GM23338 (cell line): ENCODE data around the gene PPP2R3B. TPM values are rescaled to one million over a fixed set of nuclear protein-coding genes. Genes with fewer than 3 reads are reported as not detected.

Source experiments
- ATAC-seq: fragments of 200-7000 bp; cut with Tn5 transposase; 3 replicates; pipeline ENCODE4 v1.9.1; 2020
- DNase-seq: peaks from one replicate; pipeline ENCODE4 v3.0.0-alpha.2; 2015; ENCODE audit warnings: low spot score
- H2AFZ ChIP-seq: fragments of 200-600 bp; sonication (generic); 2 replicates; pipeline ENCODE4 v1.8.0; 2016; ENCODE audit warnings: antibody characterized with exemption, mild to moderate bottlenecking, moderate library complexity
- H3F3A ChIP-seq: fragments of 200-600 bp; sonication (generic); replicated peaks from 2 replicates; pipeline ENCODE4 v1.8.0; 2017; ENCODE audit warnings: antibody characterized with exemption, mixed run types, low read depth
- H3K27ac ChIP-seq: fragments of 200-600 bp; sonication (generic); 2 replicates; pipeline ENCODE4 v1.6.1; 2016; ENCODE audit warnings: low read depth
- H3K27me3 ChIP-seq: fragments of 200-600 bp; sonication (generic); 2 replicates; pipeline ENCODE4 v1.8.0; 2016; ENCODE audit warnings: mild to moderate bottlenecking, mixed run types, moderate library complexity; ENCODE audit not compliant: insufficient read depth
- H3K36me3 ChIP-seq: fragments of 200-600 bp; sonication (generic); 2 replicates; pipeline ENCODE4 v1.8.0; 2016; ENCODE audit warnings: mild to moderate bottlenecking; ENCODE audit not compliant: insufficient read depth
- H3K4me1 ChIP-seq: fragments of 200-600 bp; sonication (generic); 2 replicates; pipeline ENCODE4 v1.8.0; 2016; ENCODE audit warnings: mild to moderate bottlenecking, moderate library complexity; ENCODE audit not compliant: insufficient read depth
- H3K4me2 ChIP-seq: fragments of 200-600 bp; sonication (generic); 2 replicates; pipeline ENCODE4 v1.7.1; 2017; ENCODE audit warnings: mixed run types
- H3K4me3 ChIP-seq: fragments of 200-600 bp; sonication (generic); 2 replicates; pipeline ENCODE4 v1.6.1; 2016; ENCODE audit warnings: mixed run types
- H3K79me2 ChIP-seq: fragments of 200-600 bp; sonication (generic); replicated peaks from 2 replicates; pipeline ENCODE4 v1.8.0; 2017; ENCODE audit warnings: mild to moderate bottlenecking; ENCODE audit not compliant: insufficient read depth
- H3K9me2 ChIP-seq: fragments of 200-600 bp; sonication (generic); 2 replicates; pipeline ENCODE4 v1.8.0; 2017; ENCODE audit not compliant: insufficient read depth
- H4K20me1 ChIP-seq: fragments of 200-600 bp; sonication (generic); replicated peaks from 2 replicates; pipeline ENCODE4 v1.8.0; 2017; ENCODE audit warnings: mild to moderate bottlenecking; ENCODE audit not compliant: insufficient read depth
- H3K27ac Mint-ChIP-seq: 2 replicates; pipeline ENCODE4 v1.8.0; 2020; ENCODE audit warnings: inconsistent platforms, mild to moderate bottlenecking, moderate library complexity, mixed read lengths
- H3K27me3 Mint-ChIP-seq: 3 replicates; pipeline ENCODE4 v1.8.0; 2022; ENCODE audit warnings: low read depth, mild to moderate bottlenecking, moderate library complexity, mixed read lengths, inconsistent platforms; ENCODE audit not compliant: insufficient read depth, poor library complexity
- H3K36me3 Mint-ChIP-seq: 3 replicates; pipeline ENCODE4 v1.8.0; 2021; ENCODE audit warnings: low read depth, mild to moderate bottlenecking, inconsistent platforms, moderate library complexity, mixed read lengths
- H3K4me1 Mint-ChIP-seq: 3 replicates; pipeline ENCODE4 v1.8.0; 2020; ENCODE audit warnings: mild to moderate bottlenecking, inconsistent platforms, mixed read lengths
- H3K4me3 Mint-ChIP-seq: 3 replicates; pipeline ENCODE4 v1.8.0; 2021; ENCODE audit warnings: moderate library complexity, mild to moderate bottlenecking, inconsistent platforms, mixed read lengths
- H3K9me3 Mint-ChIP-seq: 3 replicates; pipeline ENCODE4 v1.8.0; 2020; ENCODE audit warnings: moderate library complexity, mild to moderate bottlenecking, inconsistent platforms, mixed read lengths
- CREB1 ChIP-seq: fragments of 250-450 bp; sonication (Bioruptor Pico); IDR thresholded peaks from 2 replicates; pipeline ENCODE4 v1.5.0; 2020; ENCODE audit warnings: low read depth, mild to moderate bottlenecking, moderate library complexity
- EZH2phosphoT487 ChIP-seq: fragments of 200-600 bp; sonication (generic); IDR thresholded peaks from one replicate; pipeline ENCODE4 v1.8.1; 2018; ENCODE audit warnings: antibody characterized with exemption; ENCODE audit not compliant: unreplicated experiment
- NANOG ChIP-seq: IDR thresholded peaks from 2 replicates; pipeline ENCODE4 v1.6.1; 2016; ENCODE audit warnings: antibody characterized with exemption, borderline replicate concordance
- ZNF114 ChIP-seq: fragments of 250-450 bp; sonication (Bioruptor Pico); IDR thresholded peaks from 2 replicates; pipeline ENCODE4 v1.5.0; 2020; ENCODE audit warnings: mild to moderate bottlenecking, moderate library complexity
- ZNF331 ChIP-seq: fragments of 250-450 bp; sonication (Bioruptor Pico); IDR thresholded peaks from 2 replicates; pipeline ENCODE4 v1.5.0; 2020; ENCODE audit warnings: low read depth, mild to moderate bottlenecking, moderate library complexity
- polyA plus RNA-seq: library from polyadenylated mRNA; unstranded; fragments of >200 nt; fragmentation: Nextera tagmentation; extraction: Ambion mirVana; gene quantifications from 2 replicates; pipeline ENCODE4 v1.2.1, GENCODE V29; 2016
- total RNA-seq: library from RNA; depleted of rRNA; stranded (reverse); fragments of >200 nt; shearing (Covaris generic); gene quantifications from 2 replicates; pipeline ENCODE4 v1.2.3, GENCODE V29; 2014
- TF ChIP-seq, protein P1 (sequence below): fragments of 250-450 bp; sonication (Bioruptor Pico); IDR thresholded peaks from 2 replicates; pipeline ENCODE4 v1.5.0; 2020; ENCODE audit warnings: mild to moderate bottlenecking, moderate library complexity

Gene PPP2R3B
- total and polyA plus RNA-seq, 2 experiments from 2014 or later: 50.1 to 104 TPM

DNA sequence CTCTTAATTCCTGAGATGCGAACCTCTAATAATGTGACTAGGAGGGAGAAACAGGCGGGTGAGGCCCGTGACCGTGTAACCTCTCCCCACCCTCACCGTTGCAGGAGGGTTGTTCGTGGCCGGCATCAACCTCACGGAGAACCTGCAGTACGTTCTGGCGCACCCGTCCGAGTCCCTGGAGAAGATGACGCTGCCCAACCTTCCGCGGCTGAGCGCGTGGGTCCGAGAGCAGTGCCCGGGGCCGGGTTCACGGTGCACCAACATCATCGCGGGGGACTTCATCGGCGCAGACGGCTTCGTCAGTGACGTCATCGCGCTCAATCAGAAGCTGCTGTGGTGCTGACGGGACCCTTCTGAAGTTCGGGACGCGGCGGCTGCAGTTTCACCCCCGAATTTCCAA lies 87.7 kb downstream of the PPP2R3B start:
- no peaks in the 10 kb centered on the region; the same call in 2 of the 3 replicates for H3K9me3 Mint-ChIP-seq

More for the DNA sequence above, 87.7 kb downstream of the PPP2R3B start:
- H4K20me1 ChIP-seq: peaks cover 20% of the 10 kb centered on the region
- ATAC-seq (no peak), DNase-seq (no peak)
- Mint-ChIP-seq H3K27me3 (peaks cover 9% of the 10 kb centered on the region), H3K4me1 (no peaks in the 10 kb centered on the region), H3K27ac (no peak overlapping the region), H3K4me3 (no peak overlapping the region), H3K36me3 (peaks cover 79% of the 10 kb centered on the region)
- no peaks in the 10 kb centered on the region; the same call in 1 of the 2 replicates for H3K79me2 ChIP-seq
- no peak overlapping the region for H3K4me3 ChIP-seq
- H3K4me2 ChIP-seq: no peak overlapping the region
- no peak overlapping the region for H2AFZ ChIP-seq
- H3K4me1 ChIP-seq: no peaks in the 10 kb centered on the region
- H3K27me3 ChIP-seq: no peaks in the 10 kb centered on the region
- H3F3A ChIP-seq: peaks cover 40% of the 10 kb centered on the region
- peaks cover 64% of the 10 kb centered on the region for H3K36me3 ChIP-seq
- no peak for TF ChIP-seq ZNF331 (CRISPR knock-in tag)
- TF ChIP-seq CREB1: no peak
- no peak for TF ChIP-seq EZH2phosphoT487
- TF ChIP-seq ZNF114 (CRISPR knock-in tag): no peak
- TF ChIP-seq, protein P1, sequence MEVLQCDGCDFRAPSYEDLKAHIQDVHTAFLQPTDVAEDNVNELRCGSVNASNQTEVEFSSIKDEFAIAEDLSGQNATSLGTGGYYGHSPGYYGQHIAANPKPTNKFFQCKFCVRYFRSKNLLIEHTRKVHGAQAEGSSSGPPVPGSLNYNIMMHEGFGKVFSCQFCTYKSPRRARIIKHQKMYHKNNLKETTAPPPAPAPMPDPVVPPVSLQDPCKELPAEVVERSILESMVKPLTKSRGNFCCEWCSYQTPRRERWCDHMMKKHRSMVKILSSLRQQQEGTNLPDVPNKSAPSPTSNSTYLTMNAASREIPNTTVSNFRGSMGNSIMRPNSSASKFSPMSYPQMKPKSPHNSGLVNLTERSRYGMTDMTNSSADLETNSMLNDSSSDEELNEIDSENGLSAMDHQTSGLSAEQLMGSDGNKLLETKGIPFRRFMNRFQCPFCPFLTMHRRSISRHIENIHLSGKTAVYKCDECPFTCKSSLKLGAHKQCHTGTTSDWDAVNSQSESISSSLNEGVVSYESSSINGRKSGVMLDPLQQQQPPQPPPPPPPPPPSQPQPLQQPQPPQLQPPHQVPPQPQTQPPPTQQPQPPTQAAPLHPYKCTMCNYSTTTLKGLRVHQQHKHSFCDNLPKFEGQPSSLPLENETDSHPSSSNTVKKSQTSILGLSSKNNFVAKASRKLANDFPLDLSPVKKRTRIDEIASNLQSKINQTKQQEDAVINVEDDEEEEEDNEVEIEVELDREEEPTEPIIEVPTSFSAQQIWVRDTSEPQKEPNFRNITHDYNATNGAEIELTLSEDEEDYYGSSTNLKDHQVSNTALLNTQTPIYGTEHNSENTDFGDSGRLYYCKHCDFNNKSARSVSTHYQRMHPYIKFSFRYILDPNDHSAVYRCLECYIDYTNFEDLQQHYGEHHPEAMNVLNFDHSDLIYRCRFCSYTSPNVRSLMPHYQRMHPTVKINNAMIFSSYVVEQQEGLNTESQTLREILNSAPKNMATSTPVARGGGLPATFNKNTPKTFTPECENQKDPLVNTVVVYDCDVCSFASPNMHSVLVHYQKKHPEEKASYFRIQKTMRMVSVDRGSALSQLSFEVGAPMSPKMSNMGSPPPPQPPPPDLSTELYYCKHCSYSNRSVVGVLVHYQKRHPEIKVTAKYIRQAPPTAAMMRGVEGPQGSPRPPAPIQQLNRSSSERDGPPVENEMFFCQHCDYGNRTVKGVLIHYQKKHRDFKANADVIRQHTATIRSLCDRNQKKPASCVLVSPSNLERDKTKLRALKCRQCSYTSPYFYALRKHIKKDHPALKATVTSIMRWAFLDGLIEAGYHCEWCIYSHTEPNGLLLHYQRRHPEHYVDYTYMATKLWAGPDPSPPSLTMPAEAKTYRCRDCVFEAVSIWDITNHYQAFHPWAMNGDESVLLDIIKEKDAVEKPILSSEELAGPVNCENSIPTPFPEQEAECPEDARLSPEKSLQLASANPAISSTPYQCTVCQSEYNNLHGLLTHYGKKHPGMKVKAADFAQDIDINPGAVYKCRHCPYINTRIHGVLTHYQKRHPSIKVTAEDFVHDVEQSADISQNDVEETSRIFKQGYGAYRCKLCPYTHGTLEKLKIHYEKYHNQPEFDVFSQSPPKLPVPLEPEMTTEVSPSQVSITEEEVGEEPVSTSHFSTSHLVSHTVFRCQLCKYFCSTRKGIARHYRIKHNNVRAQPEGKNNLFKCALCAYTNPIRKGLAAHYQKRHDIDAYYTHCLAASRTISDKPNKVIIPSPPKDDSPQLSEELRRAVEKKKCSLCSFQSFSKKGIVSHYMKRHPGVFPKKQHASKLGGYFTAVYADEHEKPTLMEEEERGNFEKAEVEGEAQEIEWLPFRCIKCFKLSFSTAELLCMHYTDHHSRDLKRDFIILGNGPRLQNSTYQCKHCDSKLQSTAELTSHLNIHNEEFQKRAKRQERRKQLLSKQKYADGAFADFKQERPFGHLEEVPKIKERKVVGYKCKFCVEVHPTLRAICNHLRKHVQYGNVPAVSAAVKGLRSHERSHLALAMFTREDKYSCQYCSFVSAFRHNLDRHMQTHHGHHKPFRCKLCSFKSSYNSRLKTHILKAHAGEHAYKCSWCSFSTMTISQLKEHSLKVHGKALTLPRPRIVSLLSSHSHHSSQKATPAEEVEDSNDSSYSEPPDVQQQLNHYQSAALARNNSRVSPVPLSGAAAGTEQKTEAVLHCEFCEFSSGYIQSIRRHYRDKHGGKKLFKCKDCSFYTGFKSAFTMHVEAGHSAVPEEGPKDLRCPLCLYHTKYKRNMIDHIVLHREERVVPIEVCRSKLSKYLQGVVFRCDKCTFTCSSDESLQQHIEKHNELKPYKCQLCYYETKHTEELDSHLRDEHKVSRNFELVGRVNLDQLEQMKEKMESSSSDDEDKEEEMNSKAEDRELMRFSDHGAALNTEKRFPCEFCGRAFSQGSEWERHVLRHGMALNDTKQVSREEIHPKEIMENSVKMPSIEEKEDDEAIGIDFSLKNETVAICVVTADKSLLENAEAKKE (CRISPR knock-in tag): no peak
- no peak for TF ChIP-seq NANOG
- H3K27ac ChIP-seq: no peak overlapping the region
- H3K9me2 ChIP-seq: no peaks in the 10 kb centered on the region
